GM19324 (cell line): Measurements from ENCODE around the gene FAM234A.
"Not testable (repeated sequence)": the region's sequence is repeated elsewhere in the genome, so short reads cannot be mapped to it uniquely, and the experiment has no call there.

Source experiments
- ATAC-seq: cut with Tn5 transposase; IDR thresholded peaks from one replicate; pipeline ENCODE4 v1.9.1; 2021; ENCODE audit warnings: mild to moderate bottlenecking, moderate library complexity; ENCODE audit not compliant: unreplicated experiment, low FRiP score

FAM234A gene

DNA sequence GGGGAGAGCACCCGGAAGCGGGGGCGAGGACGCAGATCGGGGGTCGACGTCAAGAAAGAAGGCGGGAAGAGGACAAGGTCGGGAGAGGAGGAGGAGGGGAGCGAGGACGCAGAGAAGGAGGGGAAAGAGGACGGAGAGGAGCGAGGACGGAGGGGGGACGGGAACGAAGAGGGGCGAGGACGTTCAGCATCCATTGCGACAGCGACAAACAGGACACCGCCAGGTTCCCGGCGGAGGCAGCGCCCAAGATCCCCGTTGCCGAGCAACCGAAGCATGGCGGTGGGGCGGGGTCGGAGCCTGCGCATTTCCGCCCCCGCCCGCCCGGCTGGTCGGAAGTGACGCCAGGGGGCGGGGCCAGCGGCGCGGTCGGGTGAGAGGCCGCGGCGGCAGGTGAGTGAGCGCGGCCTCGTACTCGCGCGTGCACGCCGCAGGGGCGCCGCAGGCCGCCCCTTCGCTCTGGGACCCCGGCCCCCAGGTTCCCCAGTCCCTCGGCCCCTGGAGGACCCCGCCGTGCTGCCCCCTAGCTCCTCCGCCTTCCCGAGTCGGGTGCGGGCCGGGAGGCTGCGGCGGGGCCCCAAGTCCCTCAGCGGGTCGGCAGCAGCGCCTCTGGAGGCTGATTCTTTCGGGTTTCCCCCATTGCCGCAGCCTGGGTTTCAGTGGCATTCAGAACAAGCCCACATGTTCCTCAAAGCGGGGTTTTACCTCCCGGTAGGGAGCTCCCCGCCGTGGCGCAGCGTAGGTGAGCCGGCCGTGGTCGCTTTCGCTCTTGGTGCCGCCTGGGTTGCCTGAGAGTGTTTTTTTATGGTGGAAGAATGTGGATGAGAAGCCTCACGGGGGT, at the start of gene FAM234A:
TSS of gene FAM234A (plus strand) at position 354 of the 838 bp plus-strand sequence. CDS start 19,593 bp downstream, outside the sequence.
- ATAC-seq, result peak; percentile 93

- no peak for ATAC-seq
Measured at GRCh38 chr16:185213-185612, 49.4 kb upstream of the FAM234A start.

GRCh38 chr16:185691-186090, 48.9 kb upstream of the FAM234A start:
- no peak for ATAC-seq

GRCh38 chr16:187330-187729, 47.3 kb upstream of the FAM234A start:
- ATAC-seq, result no peak

DNA sequence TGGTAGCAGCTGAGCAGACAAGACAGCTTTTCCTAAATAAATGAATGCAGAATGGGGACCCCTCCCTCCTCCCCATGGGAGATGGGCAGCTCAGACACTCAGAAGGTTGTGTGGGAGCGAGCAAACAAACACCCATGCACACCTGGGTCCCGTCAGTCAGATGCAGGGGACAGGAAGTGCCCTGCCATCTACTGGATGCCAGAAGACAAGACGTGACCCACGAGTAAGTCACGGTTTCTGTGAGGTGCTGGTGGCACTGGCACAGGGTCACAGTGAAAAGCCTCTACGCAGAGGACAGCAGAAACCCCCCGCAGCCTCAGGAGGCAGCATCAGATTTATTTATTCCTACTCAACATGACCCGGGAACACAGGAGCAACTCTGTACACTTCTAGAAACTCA, 45.9 kb upstream of the FAM234A start:
- no peak for ATAC-seq

DNA sequence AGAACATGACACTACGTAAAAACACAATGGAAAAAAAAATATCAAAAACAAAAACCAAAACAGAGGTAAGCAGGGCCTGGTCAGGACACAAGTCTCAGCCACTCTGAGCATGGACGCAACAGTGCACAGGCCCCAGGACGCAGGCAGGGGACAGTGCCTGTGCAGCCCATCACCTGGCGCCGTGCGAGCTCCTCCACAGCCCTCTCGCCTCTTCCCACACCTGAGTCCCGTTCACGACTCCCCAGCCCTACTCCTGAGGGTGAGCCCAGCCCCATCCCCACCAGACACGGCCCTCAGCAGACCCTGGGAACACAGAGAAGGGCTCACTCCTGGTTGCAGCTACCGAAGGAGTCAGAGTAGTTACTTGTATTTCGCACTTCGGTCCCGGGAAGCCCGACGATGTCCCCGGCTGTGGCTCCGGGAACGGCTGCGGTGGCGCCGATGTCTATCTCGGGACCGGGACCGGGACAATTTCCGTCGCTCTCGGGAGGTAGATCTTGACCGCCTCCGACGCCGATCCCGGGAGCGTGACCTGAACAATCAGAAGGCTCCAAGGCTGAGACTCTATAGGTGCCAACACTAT, 44.9 kb upstream of the FAM234A start:
- ATAC-seq, result no peak

GRCh38 chr16:191831-192230, 42.8 kb upstream of the FAM234A start:
- no peak for ATAC-seq

DNA sequence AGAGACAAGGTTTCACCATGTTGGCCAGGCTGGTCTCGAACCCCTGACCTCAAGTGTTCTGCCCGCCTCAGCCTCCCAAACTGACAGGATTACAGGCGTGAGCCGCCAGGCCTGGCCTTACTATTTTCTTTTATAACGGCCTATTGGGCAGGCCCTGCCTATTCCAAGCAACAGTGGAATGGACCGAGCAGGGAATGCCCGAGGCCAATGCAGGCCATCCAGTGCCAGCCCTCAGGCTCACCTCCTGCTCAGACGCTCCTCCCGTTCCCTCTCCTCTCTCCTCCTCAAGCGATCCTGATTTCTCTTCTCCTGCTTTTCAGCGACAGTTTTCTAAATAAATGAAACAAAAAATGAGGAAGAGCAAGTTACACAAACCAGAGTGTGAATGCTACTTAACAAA, 41.9 kb upstream of the FAM234A start:
- no peak for ATAC-seq

DNA sequence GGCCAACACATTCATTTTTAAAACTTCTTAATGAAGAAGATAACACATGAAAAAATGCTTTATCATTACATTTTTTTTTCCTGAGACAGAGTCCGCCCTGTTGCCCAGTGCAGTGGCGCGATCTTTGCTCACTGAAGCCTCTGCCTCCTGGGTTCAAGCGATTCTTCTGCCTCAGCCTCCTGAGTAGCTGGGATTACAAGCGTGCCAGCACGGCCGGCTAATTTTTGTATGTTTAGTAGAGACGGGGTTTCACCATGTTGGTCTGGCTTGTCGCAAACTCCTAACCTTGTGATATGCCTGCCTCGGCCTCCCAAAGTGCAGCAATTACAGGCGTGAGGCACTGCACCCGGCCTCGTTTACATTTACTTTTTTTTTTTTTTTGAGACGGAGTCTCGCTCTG, 41.2 kb upstream of the FAM234A start:
- no peak for ATAC-seq

DNA sequence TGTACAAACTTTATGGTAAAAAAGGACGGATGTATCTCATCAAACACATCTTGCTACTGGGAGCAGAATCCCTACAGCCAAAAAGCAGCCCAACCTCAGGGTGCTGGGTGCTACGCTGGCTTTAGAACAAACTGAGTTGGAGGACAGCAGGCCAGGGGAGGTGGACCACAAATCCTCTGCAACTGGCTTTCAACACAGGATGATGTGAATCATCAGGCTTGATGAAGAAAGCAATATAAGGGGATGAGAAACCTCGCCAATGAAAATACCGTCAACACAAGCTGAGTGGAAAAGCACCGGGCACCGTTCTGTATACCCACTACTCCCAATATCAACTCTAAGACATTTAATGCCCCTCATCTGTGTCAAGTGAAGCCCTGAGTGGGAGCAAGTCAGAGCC, 40.1 kb upstream of the FAM234A start:
- no peak for ATAC-seq

DNA sequence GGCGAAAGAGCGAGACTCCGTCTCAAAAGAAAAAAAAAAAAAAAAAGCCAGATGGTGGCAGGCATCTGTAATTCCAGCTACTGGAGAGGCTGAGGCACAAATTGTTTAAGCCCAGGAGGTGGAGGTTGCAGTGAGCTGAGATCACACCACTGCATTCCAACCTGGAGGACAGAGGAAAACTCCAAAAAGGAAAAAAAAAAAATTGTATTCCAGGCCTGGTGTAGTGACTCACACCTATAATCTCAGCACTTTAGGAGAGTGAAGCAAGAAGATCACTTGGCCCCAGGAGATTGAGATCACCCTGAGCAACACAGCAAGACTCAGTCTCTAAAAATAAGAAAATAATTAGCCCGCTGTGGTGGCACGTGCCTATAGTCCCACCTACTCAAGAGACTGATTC, 34.2 kb upstream of the FAM234A start:
- no peak for ATAC-seq

DNA sequence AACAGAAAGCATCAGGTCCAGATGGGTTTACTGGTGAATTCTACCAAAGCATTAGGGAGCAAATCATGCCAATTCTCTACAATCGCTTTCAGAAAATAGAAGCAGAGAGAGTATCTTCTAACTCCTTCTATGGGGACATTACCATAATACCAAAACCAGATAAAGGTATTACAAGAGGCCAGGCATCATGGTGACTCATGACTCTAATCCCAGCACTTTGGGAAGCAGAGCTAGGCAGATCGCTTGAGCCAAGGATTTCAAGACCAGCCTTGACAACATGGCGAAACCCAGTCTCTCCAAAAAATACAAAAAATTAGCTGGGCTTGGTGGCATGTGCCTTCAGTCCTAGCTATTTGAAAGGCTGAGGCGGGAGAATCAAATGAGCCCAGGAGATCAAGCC, 31.4 kb upstream of the FAM234A start:
- ATAC-seq, result no peak

DNA sequence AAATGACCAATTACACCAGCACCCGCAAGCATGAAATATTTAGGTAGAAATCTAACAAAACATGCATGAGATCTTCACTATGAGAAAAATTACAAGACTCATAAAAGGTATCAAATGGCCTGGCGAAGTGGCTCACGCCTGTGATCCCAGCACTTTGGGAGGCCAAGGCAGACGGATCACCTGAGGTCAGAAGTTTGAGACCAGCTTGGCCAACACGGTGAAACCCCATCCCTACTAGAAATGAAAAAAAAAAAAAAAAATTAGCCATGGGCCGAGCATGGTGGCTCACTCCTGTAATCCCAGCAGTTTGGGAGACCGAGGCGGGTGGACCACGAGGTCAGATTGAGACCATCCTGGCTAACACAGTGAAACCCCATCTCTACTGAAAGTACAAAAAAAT, 30.6 kb upstream of the FAM234A start:
- ATAC-seq, result not testable (repeated sequence)

DNA sequence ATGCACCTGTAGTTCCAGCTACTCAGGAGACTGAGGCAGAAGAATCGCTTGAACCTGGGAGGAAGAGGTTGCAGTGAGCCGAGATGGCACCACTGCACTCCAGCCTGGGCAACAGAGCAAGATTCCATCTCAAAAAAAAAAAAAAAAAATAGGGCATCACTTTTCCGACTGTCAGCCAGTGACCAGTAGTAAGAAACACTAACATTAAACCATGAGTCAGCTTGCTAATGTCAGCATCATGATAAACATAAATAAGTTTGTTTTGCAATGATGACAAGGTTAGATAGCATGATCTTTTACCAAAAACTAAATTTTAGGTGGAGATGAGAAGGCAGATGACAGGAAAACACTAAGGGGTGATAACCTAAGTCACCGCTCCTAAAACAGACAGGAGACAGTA, 25.3 kb upstream of the FAM234A start:
- ATAC-seq, result not testable (repeated sequence)

- ATAC-seq, result not testable (repeated sequence)
Measured at GRCh38 chr16:211631-212180, 22.9 kb upstream of the FAM234A start.

GRCh38 chr16:212999-213398, 21.6 kb upstream of the FAM234A start:
- ATAC-seq, result no peak

DNA sequence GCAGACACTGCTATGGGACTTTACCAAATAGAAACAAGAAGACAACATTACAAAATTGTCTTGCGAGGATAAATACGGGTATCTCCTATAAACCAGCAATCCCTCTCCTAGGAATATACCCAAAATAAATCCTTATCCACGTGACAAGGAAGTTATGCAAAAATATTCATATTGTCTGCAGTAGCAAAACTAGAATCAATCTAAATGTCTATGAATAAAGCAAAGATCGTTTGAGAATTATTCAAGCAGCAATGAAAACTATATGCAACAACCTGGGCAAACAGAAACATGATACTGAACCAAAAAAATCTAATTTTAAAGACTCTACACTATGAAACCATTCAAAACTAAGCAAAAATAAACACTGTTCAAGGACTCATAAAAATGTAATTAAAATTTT, 14.6 kb upstream of the FAM234A start:
- no peak for ATAC-seq

GRCh38 chr16:228151-228851, 6.3 kb upstream of the FAM234A start:
- ATAC-seq, result no peak

DNA sequence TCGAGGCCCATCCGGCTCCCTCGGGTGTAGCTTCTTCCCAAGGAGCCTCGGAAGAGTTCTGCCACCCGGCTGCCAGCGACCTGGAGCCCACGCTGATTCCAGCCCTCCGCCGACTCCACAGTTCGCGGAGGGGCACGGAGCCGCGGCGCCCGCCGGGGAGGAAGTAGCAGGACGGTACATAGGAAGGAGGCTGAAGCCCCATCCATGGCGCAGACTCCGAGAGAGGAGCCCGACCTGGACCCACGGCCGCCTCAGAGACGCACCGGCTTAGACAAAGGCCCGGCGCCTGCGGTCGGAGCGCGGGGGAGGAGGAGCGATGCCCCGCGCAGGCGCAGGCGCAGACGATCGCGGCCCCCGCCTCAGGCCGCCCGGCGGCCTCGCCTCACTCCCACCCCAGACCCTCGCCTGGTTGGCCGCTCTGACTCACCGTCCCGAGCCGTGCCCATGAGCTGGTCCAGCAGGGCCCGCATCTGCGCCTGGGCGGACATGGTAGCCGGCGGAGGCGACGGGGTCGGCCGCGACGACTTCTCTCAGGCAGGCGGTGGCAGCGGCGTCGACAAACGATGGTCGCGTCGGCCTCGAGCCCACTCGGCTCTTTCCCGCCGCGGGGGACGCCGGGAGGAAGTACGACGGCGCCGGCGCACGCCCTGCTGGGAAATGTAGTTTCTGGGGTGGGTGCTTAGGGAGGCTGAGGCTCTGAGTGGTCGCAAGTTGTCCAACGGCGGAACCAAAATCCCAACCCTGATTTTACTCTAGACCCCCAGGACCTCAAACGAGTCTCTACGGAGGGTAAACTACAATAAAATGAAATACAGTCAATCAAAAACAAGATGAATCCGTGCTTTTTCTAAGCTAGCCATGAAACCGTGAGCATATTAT, 5.5 kb upstream of the FAM234A start, which contains the start of gene LUC7L:
TSS of gene LUC7L (minus strand) at position 598 of the 879 bp plus-strand sequence. CDS start at position 488, 110 bp downstream.
- peak; percentile 87 for ATAC-seq

- no peak for ATAC-seq
Measured at GRCh38 chr16:229731-230281, 4.8 kb upstream of the FAM234A start.
